Adrenal gland (tissue), 5 donors: ENCODE results near the gene ANTXR2.

Experiments
- CTCF ChIP-seq, 6 experiments: fragments of 450-650 bp in 4 of 6; fragments of 200-600 bp in 2 of 6; sonication (generic) in 1 of 6; IDR thresholded peaks; 1 replicate in 5 of 6; 2 replicates in 1 of 6; pipeline versions ENCODE4 v1.5.1 to v1.8.0; 2016 to 2021; ENCODE audit warnings: antibody characterized with exemption in 6 of 6, mild to moderate bottlenecking in 2 of 6, moderate library complexity in 1 of 6
- POLR2A ChIP-seq, 2 donors: fragments of 450-650 bp; IDR thresholded peaks; one replicate each; pipeline ENCODE4 v1.6.1; 2017; ENCODE audit warnings: antibody characterized with exemption in 2 of 2, mild to moderate bottlenecking in 2 of 2, moderate library complexity in 1 of 2
- donor health status: DM: no; HTN: no; CAD: no.

GRCh38 chr4:79920163-79920853 lies 152.7 kb downstream of the ANTXR2 start:
- TF ChIP-seq CTCF (IDR thresholded peaks at IDR 0.05): no peak
- TF ChIP-seq POLR2A (IDR thresholded peaks at IDR 0.05): no peak
